ENCODE data around the gene LRRN4CL. TPM values are rescaled to one million over a fixed set of nuclear protein-coding genes. Genes with fewer than 3 reads are reported as not detected.

The LRRN4CL gene
- total RNA-seq, 1 donor from 2014 or later, result not detected

DNA sequence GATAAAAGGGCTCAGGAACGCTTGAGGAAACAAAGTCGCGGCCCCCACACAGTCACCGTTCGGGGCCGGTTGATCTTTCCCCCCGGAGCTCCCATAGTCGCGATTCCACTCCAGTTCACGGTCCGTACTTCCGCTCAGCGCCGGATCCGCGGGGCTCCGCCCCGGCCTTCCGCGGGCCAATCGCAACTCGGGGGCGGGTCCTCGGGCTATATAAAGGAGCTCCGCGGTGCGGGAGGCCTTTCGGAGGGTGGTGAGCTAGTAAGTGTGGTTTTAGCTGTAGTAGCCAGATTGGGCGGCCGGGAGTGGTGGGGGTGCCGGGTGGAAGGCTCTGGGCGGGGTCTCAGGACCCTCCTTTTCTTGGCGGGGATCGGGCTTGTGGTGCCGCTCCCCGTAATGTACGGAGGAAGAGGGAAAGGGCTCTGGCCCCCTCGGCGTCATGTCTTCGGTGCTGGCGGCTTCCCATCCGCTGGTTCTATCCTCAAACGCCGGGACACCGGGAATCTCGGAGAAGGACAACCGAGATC is 24.2 kb downstream of the LRRN4CL start, which contains the start of the genes C11orf98 and CSKMT:
C11orf98 (minus strand) TSS at position 136 of the 524 bp plus-strand sequence; CDS start at position 95, 41 bp downstream.
CSKMT (plus strand) TSS at position 238 of the 524 bp plus-strand sequence. CDS start 568 bp downstream, outside the sequence.
- Histone ChIP-seq H4K20me1 (ENCODE audit: low read depth) (peaks cover 17% of the 10 kb centered on the region), H3K27me3 (no peaks in the 10 kb centered on the region), H2AFZ (replicated peaks) (peak within 1 kb of the TSS; percentile 48), H3K9ac (peak within 1 kb of the TSS; percentile 77), H3K36me3 (no peaks in the 10 kb centered on the region), H3K27ac (peak within 1 kb of the TSS; percentile 69), H3K79me2 (ENCODE audit: low read depth) (peaks cover 49% of the 10 kb centered on the region), H3K9me3 (ENCODE audit: low read depth) (no peaks in the 10 kb centered on the region), H3K4me3 (peak within 1 kb of the TSS; percentile 65), H3K4me1 (peaks cover 14% of the 10 kb centered on the region), H3K4me2 (peak within 1 kb of the TSS; percentile 88), H3F3A (ENCODE audit: low read depth) (peaks cover 63% of the 10 kb centered on the region)
- DNase-seq (ENCODE audit: low spot score), result peak; percentile 96
- H3K4me1 Mint-ChIP-seq, result peaks cover 25% of the 10 kb centered on the region
- peak within 1 kb of the TSS; percentile 91 for H3K27ac Mint-ChIP-seq
- peaks cover 11% of the 10 kb centered on the region for H3K36me3 Mint-ChIP-seq
- no peaks in the 10 kb centered on the region for H3K9me3 Mint-ChIP-seq
- no peak for TF ChIP-seq EZH2phosphoT487 (IDR thresholded peaks at IDR 0.05)
- peak; percentile 33 for TF ChIP-seq EZH2 (IDR thresholded peaks at IDR 0.05)
- TF ChIP-seq, protein P1, sequence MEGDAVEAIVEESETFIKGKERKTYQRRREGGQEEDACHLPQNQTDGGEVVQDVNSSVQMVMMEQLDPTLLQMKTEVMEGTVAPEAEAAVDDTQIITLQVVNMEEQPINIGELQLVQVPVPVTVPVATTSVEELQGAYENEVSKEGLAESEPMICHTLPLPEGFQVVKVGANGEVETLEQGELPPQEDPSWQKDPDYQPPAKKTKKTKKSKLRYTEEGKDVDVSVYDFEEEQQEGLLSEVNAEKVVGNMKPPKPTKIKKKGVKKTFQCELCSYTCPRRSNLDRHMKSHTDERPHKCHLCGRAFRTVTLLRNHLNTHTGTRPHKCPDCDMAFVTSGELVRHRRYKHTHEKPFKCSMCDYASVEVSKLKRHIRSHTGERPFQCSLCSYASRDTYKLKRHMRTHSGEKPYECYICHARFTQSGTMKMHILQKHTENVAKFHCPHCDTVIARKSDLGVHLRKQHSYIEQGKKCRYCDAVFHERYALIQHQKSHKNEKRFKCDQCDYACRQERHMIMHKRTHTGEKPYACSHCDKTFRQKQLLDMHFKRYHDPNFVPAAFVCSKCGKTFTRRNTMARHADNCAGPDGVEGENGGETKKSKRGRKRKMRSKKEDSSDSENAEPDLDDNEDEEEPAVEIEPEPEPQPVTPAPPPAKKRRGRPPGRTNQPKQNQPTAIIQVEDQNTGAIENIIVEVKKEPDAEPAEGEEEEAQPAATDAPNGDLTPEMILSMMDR (IDR thresholded peaks at IDR 0.05), result no peak
- H3K4me3 Mint-ChIP-seq, result peak within 1 kb of the TSS; percentile 99
- H3K27me3 Mint-ChIP-seq (ENCODE audit: insufficient read depth, low read depth), result peaks cover 5% of the 10 kb centered on the region

DNA sequence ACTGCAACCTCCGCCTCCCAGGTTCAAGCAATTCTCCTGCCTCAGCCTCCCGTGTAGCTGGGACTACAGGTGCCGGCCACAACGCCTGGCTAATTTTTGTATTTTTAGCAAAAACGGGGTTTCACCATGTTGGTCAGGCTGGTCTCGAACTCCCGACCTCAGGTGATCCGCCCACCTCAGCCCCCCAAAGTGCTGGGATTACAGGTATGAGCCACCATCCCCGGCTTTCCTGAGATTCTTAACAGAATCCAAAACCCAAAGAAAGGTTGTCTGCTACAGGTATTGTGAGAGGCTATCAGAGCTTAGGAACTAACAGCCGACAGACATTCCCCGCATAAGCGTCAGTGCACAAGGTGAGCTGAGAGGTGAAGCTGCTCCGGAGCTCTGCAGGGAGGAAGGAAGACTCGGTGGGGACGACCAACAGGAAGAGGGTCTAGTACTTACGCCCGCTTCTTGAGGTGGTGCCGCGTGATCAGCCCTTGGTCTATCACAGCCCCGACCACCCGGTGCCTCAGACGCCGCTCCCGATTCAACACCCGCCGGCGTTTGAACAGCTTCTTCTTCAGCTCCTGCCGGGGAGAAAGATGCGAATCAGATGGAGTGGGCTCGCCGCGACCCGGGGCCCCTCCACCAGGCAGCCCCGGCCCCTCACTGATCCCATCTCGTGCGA is 24.8 kb downstream of the LRRN4CL start:
- Mint-ChIP-seq H3K27me3 (ENCODE audit: insufficient read depth, low read depth) (peaks cover 5% of the 10 kb centered on the region), H3K36me3 (peaks cover 11% of the 10 kb centered on the region), H3K4me1 (peaks cover 21% of the 10 kb centered on the region), H3K9me3 (no peaks in the 10 kb centered on the region), H3K4me3 (peak overlapping the region; percentile 99), H3K27ac (peak overlapping the region; percentile 87)
- Histone ChIP-seq H3K9me3 (ENCODE audit: low read depth) (no peaks in the 10 kb centered on the region), H3K27ac (peak overlapping the region; percentile 69), H4K20me1 (ENCODE audit: low read depth) (peaks cover 17% of the 10 kb centered on the region), H3F3A (ENCODE audit: low read depth) (peaks cover 57% of the 10 kb centered on the region), H3K4me1 (peaks cover 14% of the 10 kb centered on the region), H3K27me3 (no peaks in the 10 kb centered on the region), H3K4me2 (peak overlapping the region; percentile 88), H3K36me3 (no peaks in the 10 kb centered on the region), H3K79me2 (ENCODE audit: low read depth) (peaks cover 49% of the 10 kb centered on the region), H3K9ac (peak overlapping the region; percentile 50), H2AFZ (replicated peaks) (peak overlapping the region; percentile 48), H3K4me3 (peak overlapping the region; percentile 65)
- no peak for TF ChIP-seq EZH2phosphoT487 (IDR thresholded peaks at IDR 0.05)
- TF ChIP-seq EZH2 (IDR thresholded peaks at IDR 0.05), result no peak
- TF ChIP-seq, protein P1 (IDR thresholded peaks at IDR 0.05), result no peak
- no peak for DNase-seq (ENCODE audit: low spot score)

DNA sequence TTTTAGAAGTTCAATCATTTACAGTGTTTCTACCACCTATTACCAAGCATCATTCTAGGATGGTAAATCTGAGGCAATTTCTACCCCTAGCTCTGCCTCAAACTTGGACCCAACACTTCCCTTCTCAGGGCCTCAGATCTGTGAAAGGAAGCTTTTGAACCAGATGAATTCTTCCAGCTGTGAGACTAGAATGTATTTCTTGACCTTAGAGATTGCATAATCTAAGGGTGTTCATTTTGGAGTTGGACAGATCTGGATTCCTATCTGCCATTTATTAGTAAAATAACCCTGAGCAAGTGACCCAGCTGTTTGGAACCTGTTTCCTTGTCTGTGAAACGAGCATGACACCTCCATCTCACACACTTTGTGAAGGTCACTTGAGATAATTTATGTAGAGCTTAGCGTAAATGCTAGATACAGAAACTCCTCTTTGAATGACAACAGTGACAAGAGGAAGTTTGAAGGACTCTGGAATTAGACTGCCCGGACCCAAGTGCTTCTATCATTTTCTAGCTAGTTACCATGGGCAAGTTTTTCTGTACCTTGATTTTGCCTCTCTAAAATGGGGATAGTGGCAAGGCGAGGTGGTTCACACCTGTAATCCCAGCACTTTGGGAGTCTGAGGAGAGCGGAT is 32.4 kb downstream of the LRRN4CL start:
- Mint-ChIP-seq H3K27ac (no peak overlapping the region), H3K9me3 (no peaks in the 10 kb centered on the region), H3K27me3 (ENCODE audit: insufficient read depth, low read depth) (no peaks in the 10 kb centered on the region), H3K4me3 (no peak overlapping the region), H3K36me3 (no peaks in the 10 kb centered on the region), H3K4me1 (peaks cover 18% of the 10 kb centered on the region)
- no peak overlapping the region for H3K4me2 ChIP-seq
- TF ChIP-seq EZH2phosphoT487 (IDR thresholded peaks at IDR 0.05) (no peak), EZH2 (IDR thresholded peaks at IDR 0.05) (no peak)
- TF ChIP-seq, protein P1 (IDR thresholded peaks at IDR 0.05), result no peak
- H3K9me3 ChIP-seq (ENCODE audit: low read depth), result no peaks in the 10 kb centered on the region
- H3K79me2 ChIP-seq (ENCODE audit: low read depth), result peaks cover 12% of the 10 kb centered on the region
- H3K27me3 ChIP-seq, result no peaks in the 10 kb centered on the region
- H4K20me1 ChIP-seq (ENCODE audit: low read depth), result no peaks in the 10 kb centered on the region
- H3F3A ChIP-seq (ENCODE audit: low read depth), result peaks cover 14% of the 10 kb centered on the region
- DNase-seq (ENCODE audit: low spot score), result no peak
- no peak overlapping the region for H2AFZ ChIP-seq (replicated peaks)
- no peak overlapping the region for H3K4me3 ChIP-seq
- no peak overlapping the region for H3K9ac ChIP-seq
- H3K4me1 ChIP-seq, result no peaks in the 10 kb centered on the region
- H3K27ac ChIP-seq, result no peak overlapping the region
- H3K36me3 ChIP-seq, result no peaks in the 10 kb centered on the region

Measured in neural progenitor cell (in vitro differentiated cells).